Breast epithelium (tissue), 3 donors: Measurements from ENCODE around the gene SLC22A14.

Experiments used
- POLR2A ChIP-seq: fragments of 450-650 bp; IDR thresholded peaks from one replicate; pipeline ENCODE4 v1.6.1; 2016; ENCODE audit warnings: antibody characterized with exemption, mild to moderate bottlenecking, moderate library complexity
- TF ChIP-seq, protein P1 (sequence below), 3 donors: fragments of 450-650 bp; IDR thresholded peaks; one replicate each; pipeline ENCODE4 v1.5.1; 2016 to 2017; ENCODE audit warnings: antibody characterized with exemption in 3 of 3, mild to moderate bottlenecking in 3 of 3, moderate library complexity in 3 of 3

DNA sequence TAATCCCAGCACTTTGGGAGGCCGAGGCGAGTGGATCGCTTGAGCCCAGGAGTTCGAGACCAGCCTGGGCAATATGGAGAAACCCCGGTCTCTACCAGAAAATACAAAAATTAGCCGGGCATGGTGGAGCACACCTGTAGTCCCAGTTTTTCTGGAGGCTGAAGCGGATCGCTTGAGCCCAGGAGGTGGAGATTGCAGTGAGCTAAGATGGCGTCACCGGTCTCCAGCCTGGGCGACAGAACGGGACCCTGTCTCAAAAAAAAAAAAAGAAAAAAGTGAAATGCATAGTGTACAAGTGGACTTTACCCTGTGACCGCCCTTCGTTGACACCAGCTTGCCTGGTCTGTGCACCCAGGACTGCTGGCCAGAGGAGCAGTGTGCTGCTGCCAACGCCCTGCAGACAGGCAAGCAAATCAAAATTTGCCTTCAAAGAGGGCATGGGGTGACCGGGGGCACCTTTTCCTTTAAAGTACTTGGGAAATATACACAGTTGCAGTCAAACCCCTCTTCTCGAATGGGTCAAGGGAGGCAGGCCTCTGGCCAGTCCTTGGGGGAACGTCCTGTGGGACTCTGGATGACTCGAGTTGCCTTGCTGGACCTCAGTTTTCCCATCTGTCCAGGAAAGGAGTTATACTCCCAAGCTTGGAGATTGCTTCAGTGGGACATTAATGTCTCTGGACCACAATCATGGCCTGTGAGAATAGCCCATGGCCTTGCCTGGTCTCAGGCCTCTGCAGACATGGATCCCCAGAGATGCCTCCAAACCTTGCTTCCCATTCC, 65.5 kb downstream of the SLC22A14 start:
- no peak for TF ChIP-seq POLR2A
- TF ChIP-seq, protein P1, sequence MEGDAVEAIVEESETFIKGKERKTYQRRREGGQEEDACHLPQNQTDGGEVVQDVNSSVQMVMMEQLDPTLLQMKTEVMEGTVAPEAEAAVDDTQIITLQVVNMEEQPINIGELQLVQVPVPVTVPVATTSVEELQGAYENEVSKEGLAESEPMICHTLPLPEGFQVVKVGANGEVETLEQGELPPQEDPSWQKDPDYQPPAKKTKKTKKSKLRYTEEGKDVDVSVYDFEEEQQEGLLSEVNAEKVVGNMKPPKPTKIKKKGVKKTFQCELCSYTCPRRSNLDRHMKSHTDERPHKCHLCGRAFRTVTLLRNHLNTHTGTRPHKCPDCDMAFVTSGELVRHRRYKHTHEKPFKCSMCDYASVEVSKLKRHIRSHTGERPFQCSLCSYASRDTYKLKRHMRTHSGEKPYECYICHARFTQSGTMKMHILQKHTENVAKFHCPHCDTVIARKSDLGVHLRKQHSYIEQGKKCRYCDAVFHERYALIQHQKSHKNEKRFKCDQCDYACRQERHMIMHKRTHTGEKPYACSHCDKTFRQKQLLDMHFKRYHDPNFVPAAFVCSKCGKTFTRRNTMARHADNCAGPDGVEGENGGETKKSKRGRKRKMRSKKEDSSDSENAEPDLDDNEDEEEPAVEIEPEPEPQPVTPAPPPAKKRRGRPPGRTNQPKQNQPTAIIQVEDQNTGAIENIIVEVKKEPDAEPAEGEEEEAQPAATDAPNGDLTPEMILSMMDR (IDR thresholded peaks at IDR 0.05), result no peak
